GM12878 (cell line): Measurements from ENCODE around the gene AGER.

Source experiments
- CHD2 ChIP-seq: IDR thresholded peaks from 2 replicates; pipeline ENCODE4 v1.6.1; 2011; ENCODE audit warnings: low read depth, low read length, improper control_type of control experiment, borderline replicate concordance
- ESRRA ChIP-seq: IDR thresholded peaks from 2 replicates; pipeline ENCODE4 v1.6.1; 2012; ENCODE audit warnings: mild to moderate bottlenecking, low read length, improper control_type of control experiment
- FOXM1 ChIP-seq: IDR thresholded peaks from 2 replicates; pipeline ENCODE4 v1.6.1; 2012; ENCODE audit warnings: low read depth, mild to moderate bottlenecking, inconsistent platforms, low read length, moderate library complexity
- HDGF ChIP-seq: fragments of 450-650 bp; IDR thresholded peaks from 2 replicates; pipeline ENCODE4 v1.6.1; 2016; ENCODE audit warnings: antibody characterized with exemption
- MYC ChIP-seq: IDR thresholded peaks from 2 replicates; pipeline ENCODE4 v1.6.1; 2011; ENCODE audit warnings: mild to moderate bottlenecking, low read length, moderate library complexity, inconsistent platforms; ENCODE audit not compliant: insufficient read depth, insufficient replicate concordance, insufficient read length, severe bottlenecking
- NR2C1 ChIP-seq: fragments of 450-650 bp; IDR thresholded peaks from 2 replicates; pipeline ENCODE4 v1.6.1; 2017; ENCODE audit warnings: antibody characterized with exemption, mild to moderate bottlenecking, moderate library complexity
- PAX8 ChIP-seq: fragments of 450-650 bp; IDR thresholded peaks from 2 replicates; pipeline ENCODE4 v1.6.1; 2017; ENCODE audit warnings: mild to moderate bottlenecking, moderate library complexity
- POLR2A ChIP-seq: IDR thresholded peaks from 2 replicates; pipeline ENCODE4 v1.6.1; 2011; ENCODE audit warnings: low read depth, mild to moderate bottlenecking, low read length
- RAD51 ChIP-seq: fragments of 450-650 bp; IDR thresholded peaks from 2 replicates; pipeline ENCODE4 v1.6.1; 2016; ENCODE audit warnings: moderate library complexity, mild to moderate bottlenecking, inconsistent platforms
- SMC3 ChIP-seq: IDR thresholded peaks from 2 replicates; pipeline ENCODE4 v1.6.1; 2011; ENCODE audit warnings: low read length, improper control_type of control experiment, borderline replicate concordance
- SP1 ChIP-seq: IDR thresholded peaks from one replicate; pipeline ENCODE4 v1.6.1; 2011; ENCODE audit warnings: low read depth, low read length
- TAF1 ChIP-seq: IDR thresholded peaks from 2 replicates; pipeline ENCODE4 v1.6.1; 2011; ENCODE audit warnings: mild to moderate bottlenecking, low read depth, low read length, borderline replicate concordance
- YY1 ChIP-seq: IDR thresholded peaks from 2 replicates; pipeline ENCODE4 v1.6.1; 2011; ENCODE audit warnings: low read depth, mild to moderate bottlenecking, low read length
- TF ChIP-seq, protein P1 (sequence below): IDR thresholded peaks from 2 replicates; pipeline ENCODE4 v1.6.1; 2011; ENCODE audit warnings: borderline replicate concordance, low read depth, mild to moderate bottlenecking, moderate library complexity, low read length; ENCODE audit not compliant: insufficient read depth, poor library complexity, severe bottlenecking

DNA sequence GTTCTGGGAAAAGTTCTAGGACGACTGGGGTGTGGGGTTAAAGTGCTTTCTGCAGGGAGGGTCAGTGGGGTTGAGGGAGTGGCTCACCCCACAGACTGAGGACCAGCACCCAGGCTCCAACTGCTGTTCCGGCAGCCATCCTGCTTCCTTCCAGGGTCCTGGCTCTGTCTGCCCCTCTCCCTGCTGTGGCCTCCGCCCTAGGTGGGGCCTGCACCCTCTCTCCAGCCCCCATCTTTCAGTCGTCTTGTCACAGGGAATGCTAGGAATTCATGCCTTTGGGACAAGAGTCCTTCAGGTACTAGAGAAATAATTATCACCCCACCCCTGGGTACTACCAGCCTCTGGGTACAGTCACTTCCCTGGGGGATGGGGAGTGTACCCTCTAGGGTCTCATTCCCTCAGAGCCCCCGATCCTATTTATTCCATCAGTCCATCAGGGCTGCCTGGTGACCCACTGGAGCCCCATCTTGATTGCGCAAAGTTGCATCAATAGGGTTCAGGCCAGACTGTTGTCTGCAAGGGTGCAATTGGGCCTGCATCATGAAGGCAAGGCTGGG, at the start of gene AGER:
- TF ChIP-seq FOXM1, result no peak
- TF ChIP-seq RAD51, result no peak
- TF ChIP-seq SP1, result no peak
- TF ChIP-seq NR2C1, result no peak
- TF ChIP-seq YY1, result no peak
- TF ChIP-seq, protein P1, sequence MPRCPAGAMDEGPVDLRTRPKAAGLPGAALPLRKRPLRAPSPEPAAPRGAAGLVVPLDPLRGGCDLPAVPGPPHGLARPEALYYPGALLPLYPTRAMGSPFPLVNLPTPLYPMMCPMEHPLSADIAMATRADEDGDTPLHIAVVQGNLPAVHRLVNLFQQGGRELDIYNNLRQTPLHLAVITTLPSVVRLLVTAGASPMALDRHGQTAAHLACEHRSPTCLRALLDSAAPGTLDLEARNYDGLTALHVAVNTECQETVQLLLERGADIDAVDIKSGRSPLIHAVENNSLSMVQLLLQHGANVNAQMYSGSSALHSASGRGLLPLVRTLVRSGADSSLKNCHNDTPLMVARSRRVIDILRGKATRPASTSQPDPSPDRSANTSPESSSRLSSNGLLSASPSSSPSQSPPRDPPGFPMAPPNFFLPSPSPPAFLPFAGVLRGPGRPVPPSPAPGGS, result no peak
- no peak for TF ChIP-seq SMC3
- peak; percentile 49; the same call in 1 of the 2 replicates for TF ChIP-seq POLR2A
- TF ChIP-seq PAX8, result no peak
- TF ChIP-seq CHD2, result no peak
- TF ChIP-seq MYC, result no peak
- TF ChIP-seq ESRRA, result no peak
- TF ChIP-seq HDGF, result no peak
- TF ChIP-seq TAF1, result no peak
